NCI-H187 treated with DMSO at 0.1 percent for 48 hours (cell line): ENCODE results near the gene ZNF646.
A peak's percentile ranks its signal among the peaks of the same experiment; 100 is the strongest.

Experiments used
- DNase-seq: peaks from one replicate; lab custom pipeline; 2025; lab: John Stamatoyannopoulos, UW

ZNF646 gene

GRCh38 chr16:31108035-31108793 is 34.0 kb downstream of the ZNF646 start, which contains the start of gene BCKDK:
Gene BCKDK (plus strand): TSS chr16:31108386. CDS start chr16:31109224, 838 bp downstream.
- DNase-seq = no peak

GRCh38 chr16:31108794-31109558 is 34.8 kb downstream of the ZNF646 start:
- DNase-seq = no peak

- DNase-seq = no peak
Measured at GRCh38 chr16:31109622-31110021, 35.4 kb downstream of the ZNF646 start.

- no peak for DNase-seq
Measured at GRCh38 chr16:31110106-31111034, 36.1 kb downstream of the ZNF646 start.

GRCh38 chr16:31111881-31112466 is 37.8 kb downstream of the ZNF646 start:
- no peak for DNase-seq

- DNase-seq = no peak
Measured at GRCh38 chr16:31112711-31113110, 38.5 kb downstream of the ZNF646 start.

GRCh38 chr16:31113121-31114120 is 39.2 kb downstream of the ZNF646 start:
- DNase-seq = no peak

GRCh38 chr16:31114468-31114867 is 40.2 kb downstream of the ZNF646 start:
- DNase-seq = no peak

GRCh38 chr16:31117384-31118222 is 43.4 kb downstream of the ZNF646 start, which contains the start of gene KAT8:
Gene KAT8 (plus strand): TSS chr16:31117664. CDS start chr16:31117682, 18 bp downstream.
- DNase-seq = peak; percentile 49

GRCh38 chr16:31118223-31119155 is 44.3 kb downstream of the ZNF646 start:
- no peak for DNase-seq

GRCh38 chr16:31120129-31120528 is 45.9 kb downstream of the ZNF646 start:
- no peak for DNase-seq

GRCh38 chr16:31125844-31126243 is 51.6 kb downstream of the ZNF646 start:
- DNase-seq = no peak

GRCh38 chr16:31127182-31127581 is 53.0 kb downstream of the ZNF646 start:
- DNase-seq = no peak

- DNase-seq = no peak
Measured at GRCh38 chr16:31128711-31129567, 54.7 kb downstream of the ZNF646 start.

- DNase-seq = no peak
Measured at GRCh38 chr16:31129568-31130335, 55.5 kb downstream of the ZNF646 start.

- no peak for DNase-seq
Measured at GRCh38 chr16:31130336-31130891, 56.2 kb downstream of the ZNF646 start.
